Amniotic stem cell (primary cell): ENCODE measurements around the gene RTN4R.

Experiments
- DNase-seq: peaks from one replicate; lab custom pipeline; 2025; lab: John Stamatoyannopoulos, UW

The RTN4R gene

GRCh38 chr22:20228939-20229272, 39.2 kb downstream of the RTN4R start:
- DNase-seq = no peak

- no peak for DNase-seq
These were observed 39.8 kb downstream of the RTN4R start for GRCh38 chr22:20228055-20228938.

GRCh38 chr22:20227363-20227762, 40.8 kb downstream of the RTN4R start:
- DNase-seq = no peak

GRCh38 chr22:20226760-20227350, 41.3 kb downstream of the RTN4R start:
- no peak for DNase-seq

GRCh38 chr22:20226077-20226716, 41.9 kb downstream of the RTN4R start:
- DNase-seq = no peak

GRCh38 chr22:20225693-20225966, 42.5 kb downstream of the RTN4R start:
- DNase-seq = no peak

- no peak for DNase-seq
These were observed 43.0 kb downstream of the RTN4R start for GRCh38 chr22:20224917-20225692.

- DNase-seq = no peak
These were observed 43.9 kb downstream of the RTN4R start for GRCh38 chr22:20224256-20224626.

- no peak for DNase-seq
These were observed 44.5 kb downstream of the RTN4R start for GRCh38 chr22:20223421-20224255.

GRCh38 chr22:20222764-20223420, 45.2 kb downstream of the RTN4R start:
- DNase-seq = no peak

- no peak for DNase-seq
These were observed 46.4 kb downstream of the RTN4R start for GRCh38 chr22:20221421-20222340.

GRCh38 chr22:20220629-20221026, 47.5 kb downstream of the RTN4R start:
- no peak for DNase-seq

- DNase-seq = no peak
These were observed 48.2 kb downstream of the RTN4R start for GRCh38 chr22:20219667-20220628.

- no peak for DNase-seq
These were observed 49.1 kb downstream of the RTN4R start for GRCh38 chr22:20218987-20219386.

- DNase-seq = no peak
These were observed 49.7 kb downstream of the RTN4R start for GRCh38 chr22:20218326-20218872.

GRCh38 chr22:20217563-20217962, 50.6 kb downstream of the RTN4R start:
- DNase-seq = no peak

- DNase-seq = no peak
These were observed 51.1 kb downstream of the RTN4R start for GRCh38 chr22:20216863-20217499.

- DNase-seq = no peak
These were observed 52.4 kb downstream of the RTN4R start for GRCh38 chr22:20215742-20216141.
